Spinal cord (tissue), 10 donors: Measurements from ENCODE around the gene GAS7. TPM values are rescaled to one million over a fixed set of nuclear protein-coding genes. Genes with fewer than 3 reads are reported as not detected.

Experiments used
- DNase-seq, 6 donors: peaks; one replicate each; pipeline versions ENCODE4 v3.0.0 to v3.0.0-alpha.2; 2013 to 2015; ENCODE audit warnings: low spot score in 6 of 6, low read depth in 4 of 6
- H3K27ac ChIP-seq: one replicate; pipeline ENCODE4 v1.5.1; 2013; ENCODE audit warnings: low read depth, low read length, control low read depth
- H3K27me3 ChIP-seq: one replicate; pipeline ENCODE4 v1.6.1; 2013; ENCODE audit warnings: low read length; ENCODE audit not compliant: control insufficient read depth, insufficient read depth
- H3K36me3 ChIP-seq: one replicate; pipeline ENCODE4 v1.6.1; 2013; ENCODE audit warnings: low read length; ENCODE audit not compliant: control insufficient read depth, insufficient read depth
- H3K4me1 ChIP-seq: one replicate; pipeline ENCODE4 v1.6.1; 2013; ENCODE audit warnings: low read length; ENCODE audit not compliant: control insufficient read depth, insufficient read depth
- H3K4me3 ChIP-seq: one replicate; pipeline ENCODE4 v1.5.1; 2013; ENCODE audit warnings: low read depth, low read length, control low read depth
- H3K9me3 ChIP-seq: one replicate; pipeline ENCODE4 v1.6.1; 2013; ENCODE audit warnings: low read length; ENCODE audit not compliant: control insufficient read depth, insufficient read depth
- WGBS: methylation state at CpG from one replicate; pipeline ENCODE4 v1.1.5; 2013; ENCODE audit warnings: missing lambda C conversion rate; ENCODE audit not compliant: insufficient coverage; 5-methylcytosine and 5-hydroxymethylcytosine counted together
- polyA plus RNA-seq, 2 donors: library from polyadenylated mRNA; unstranded; fragments of 120-200 nt; gene quantifications; one replicate each; pipeline ENCODE4 v1.2.1, GENCODE V29; 2013; ENCODE audit not compliant: insufficient read length in 2 of 2
- total RNA-seq, 2 donors: library from RNA; depleted of rRNA in 1 of 2; stranded (reverse); fragments of 120-200 nt in 1 of 2; fragments of >200 nt in 1 of 2; gene quantifications; one replicate each; pipeline versions ENCODE4 v1.2.3 to v1.2.4, GENCODE V29; 2013 to 2014
- donor health status: healthy.

GAS7 gene
- total and polyA plus RNA-seq, 4 donors, result 51.8 to 93.8 (median 79.1) TPM

GRCh38 chr17:9895923-9896322 lies 302.5 kb downstream of the GAS7 start:
- no peak overlapping the region for H3K4me3 ChIP-seq
- no peak overlapping the region for H3K27ac ChIP-seq
- peaks cover 20% of the 10 kb centered on the region for H3K4me1 ChIP-seq
- H3K27me3 ChIP-seq, result no peaks in the 10 kb centered on the region
- H3K9me3 ChIP-seq, result no peaks in the 10 kb centered on the region
- DNase-seq, result no peak
- H3K36me3 ChIP-seq, result no peaks in the 10 kb centered on the region

- no peaks in the 10 kb centered on the region for H3K36me3 ChIP-seq
- H3K27ac ChIP-seq, result no peak overlapping the region
- 82% methylated on average over 2 of the region's 3 CpGs for WGBS
- no peak overlapping the region for H3K4me3 ChIP-seq
- no peak for DNase-seq
- no peaks in the 10 kb centered on the region for H3K9me3 ChIP-seq
- no peaks in the 10 kb centered on the region for H3K27me3 ChIP-seq
- peaks cover 20% of the 10 kb centered on the region for H3K4me1 ChIP-seq
Observed at GRCh38 chr17:9894231-9894630, 304.2 kb downstream of the GAS7 start.

- Histone ChIP-seq H3K9me3 (no peaks in the 10 kb centered on the region), H3K4me3 (no peak overlapping the region), H3K27me3 (no peaks in the 10 kb centered on the region), H3K27ac (no peak overlapping the region), H3K4me1 (peaks cover 14% of the 10 kb centered on the region), H3K36me3 (no peaks in the 10 kb centered on the region)
- DNase-seq, result no peak
- no CpG with 5 or more reads among the region's 3 CpGs for WGBS
Observed at GRCh38 chr17:9893411-9894012, 304.9 kb downstream of the GAS7 start.

GRCh38 chr17:9890124-9890523 lies 308.3 kb downstream of the GAS7 start:
- Histone ChIP-seq H3K27ac (no peak overlapping the region), H3K9me3 (no peaks in the 10 kb centered on the region), H3K27me3 (no peaks in the 10 kb centered on the region), H3K4me1 (no peaks in the 10 kb centered on the region), H3K4me3 (no peak overlapping the region), H3K36me3 (no peaks in the 10 kb centered on the region)
- DNase-seq, result no peak
- 35% methylated on average over 2 of the region's 2 CpGs for WGBS

- 88% methylated on average over 6 of the region's 8 CpGs for WGBS
- no peaks in the 10 kb centered on the region for H3K27me3 ChIP-seq
- no peaks in the 10 kb centered on the region for H3K9me3 ChIP-seq
- H3K4me1 ChIP-seq, result no peaks in the 10 kb centered on the region
- H3K36me3 ChIP-seq, result no peaks in the 10 kb centered on the region
- no peak overlapping the region for H3K27ac ChIP-seq
- no peak overlapping the region for H3K4me3 ChIP-seq
- no peak for DNase-seq
Observed at GRCh38 chr17:9887508-9887907, 310.9 kb downstream of the GAS7 start.

GRCh38 chr17:9886141-9886930 lies 312.1 kb downstream of the GAS7 start:
- no peak for DNase-seq
- H3K36me3 ChIP-seq, result no peaks in the 10 kb centered on the region
- H3K27ac ChIP-seq, result no peak overlapping the region
- no peaks in the 10 kb centered on the region for H3K9me3 ChIP-seq
- no peak overlapping the region for H3K4me3 ChIP-seq
- no peaks in the 10 kb centered on the region for H3K27me3 ChIP-seq
- 93% methylated on average over 5 of the region's 5 CpGs for WGBS
- no peaks in the 10 kb centered on the region for H3K4me1 ChIP-seq

GRCh38 chr17:9883451-9883850 lies 315.0 kb downstream of the GAS7 start:
- Histone ChIP-seq H3K27ac (no peak overlapping the region), H3K4me3 (no peak overlapping the region), H3K4me1 (no peaks in the 10 kb centered on the region), H3K36me3 (no peaks in the 10 kb centered on the region), H3K9me3 (no peaks in the 10 kb centered on the region), H3K27me3 (no peaks in the 10 kb centered on the region)
- DNase-seq, result no peak

- DNase-seq, result no peak
- Histone ChIP-seq H3K9me3 (no peaks in the 10 kb centered on the region), H3K27me3 (no peaks in the 10 kb centered on the region), H3K36me3 (no peaks in the 10 kb centered on the region), H3K4me3 (no peak overlapping the region), H3K27ac (no peak overlapping the region), H3K4me1 (peaks cover 2% of the 10 kb centered on the region)
- 97% methylated on average over 3 of the region's 3 CpGs for WGBS
Observed at GRCh38 chr17:9880582-9880999, 317.8 kb downstream of the GAS7 start.

- WGBS, result 90% methylated on average over 2 of the region's 8 CpGs
- H3K27ac ChIP-seq, result no peak overlapping the region
- peaks cover 4% of the 10 kb centered on the region for H3K4me1 ChIP-seq
- no peaks in the 10 kb centered on the region for H3K36me3 ChIP-seq
- H3K27me3 ChIP-seq, result no peaks in the 10 kb centered on the region
- no peak for DNase-seq
- H3K4me3 ChIP-seq, result no peak overlapping the region
- H3K9me3 ChIP-seq, result no peaks in the 10 kb centered on the region
Observed at GRCh38 chr17:9878786-9879525, 319.4 kb downstream of the GAS7 start.
